Stimulated activated CD4-positive, alpha-beta T cell treated with anti-CD3 and anti-CD28 coated beads, Interleukin-12 subunit alpha, Interleukin-12 subunit beta, amount 100 ng/mL, for 48 hours (primary cell): ENCODE data around the gene TNIP3.
A peak's percentile ranks its signal among the peaks of the same experiment; 100 is the strongest.
"Not testable (repeated sequence)": the region's sequence is repeated elsewhere in the genome, so short reads cannot be mapped to it uniquely, and the experiment has no call there.

Source experiments
- DNase-seq, 3 donors: peaks; one replicate each; pipeline ENCODE4 v3.0.0-alpha.2; 2020; ENCODE audit warnings: low read depth in 2 of 3, low spot score in 1 of 3

The TNIP3 gene

GRCh38 chr4:121164291-121164690 lies at the start of gene TNIP3:
Gene TNIP3, minus strand, starts transcription at chr4:121164321. Its CDS starts 196 bp downstream, at chr4:121164125.
- no peak for DNase-seq

- no peak for DNase-seq
Measured at GRCh38 chr4:121212806-121213205, 48.7 kb upstream of the TNIP3 start.

GRCh38 chr4:121209171-121209570 lies 45.0 kb upstream of the TNIP3 start:
- DNase-seq, result no peak

GRCh38 chr4:121208244-121209007 lies 44.3 kb upstream of the TNIP3 start:
- DNase-seq, result no peak

- not testable (repeated sequence) for DNase-seq
Measured at GRCh38 chr4:121205777-121206176, 41.7 kb upstream of the TNIP3 start.

GRCh38 chr4:121200795-121201472 lies 36.8 kb upstream of the TNIP3 start:
- no peak for DNase-seq

- no peak for DNase-seq
Measured at GRCh38 chr4:121199742-121200561, 35.8 kb upstream of the TNIP3 start.

- no peak for DNase-seq
Measured at GRCh38 chr4:121198251-121198650, 34.1 kb upstream of the TNIP3 start.

GRCh38 chr4:121195649-121196048 lies 31.5 kb upstream of the TNIP3 start:
- no peak for DNase-seq

GRCh38 chr4:121192480-121192879 lies 28.4 kb upstream of the TNIP3 start:
- DNase-seq, result peak in 1 of 3 donors; percentile 22

- DNase-seq, result no peak
Measured at GRCh38 chr4:121192013-121192412, 27.9 kb upstream of the TNIP3 start.

GRCh38 chr4:121191361-121191760 lies 27.2 kb upstream of the TNIP3 start:
- DNase-seq, result no peak

- no peak for DNase-seq
Measured at GRCh38 chr4:121190389-121190788, 26.3 kb upstream of the TNIP3 start.

GRCh38 chr4:121189326-121190215 lies 25.4 kb upstream of the TNIP3 start:
- peak in 2 of 3 donors; percentile 10 to 30 for DNase-seq

- no peak for DNase-seq
Measured at GRCh38 chr4:121187206-121187605, 23.1 kb upstream of the TNIP3 start.

- DNase-seq, result no peak
Measured at GRCh38 chr4:121185960-121186359, 21.8 kb upstream of the TNIP3 start.

- DNase-seq, result no peak
Measured at GRCh38 chr4:121183989-121184388, 19.9 kb upstream of the TNIP3 start.

- no peak for DNase-seq
Measured at GRCh38 chr4:121183361-121183760, 19.2 kb upstream of the TNIP3 start.

GRCh38 chr4:121182296-121182695 lies 18.2 kb upstream of the TNIP3 start:
- no peak for DNase-seq

GRCh38 chr4:121181493-121181892 lies 17.4 kb upstream of the TNIP3 start:
- no peak for DNase-seq

- DNase-seq, result no peak
Measured at GRCh38 chr4:121180558-121180957, 16.4 kb upstream of the TNIP3 start.
